ENCODE measurements around the gene PGC. TPM values are rescaled to one million over a fixed set of nuclear protein-coding genes. Genes with fewer than 3 reads are reported as not detected.

The PGC gene
- total RNA-seq, 4 donors from 2014 or later: not detected

- TF ChIP-seq, protein P1, sequence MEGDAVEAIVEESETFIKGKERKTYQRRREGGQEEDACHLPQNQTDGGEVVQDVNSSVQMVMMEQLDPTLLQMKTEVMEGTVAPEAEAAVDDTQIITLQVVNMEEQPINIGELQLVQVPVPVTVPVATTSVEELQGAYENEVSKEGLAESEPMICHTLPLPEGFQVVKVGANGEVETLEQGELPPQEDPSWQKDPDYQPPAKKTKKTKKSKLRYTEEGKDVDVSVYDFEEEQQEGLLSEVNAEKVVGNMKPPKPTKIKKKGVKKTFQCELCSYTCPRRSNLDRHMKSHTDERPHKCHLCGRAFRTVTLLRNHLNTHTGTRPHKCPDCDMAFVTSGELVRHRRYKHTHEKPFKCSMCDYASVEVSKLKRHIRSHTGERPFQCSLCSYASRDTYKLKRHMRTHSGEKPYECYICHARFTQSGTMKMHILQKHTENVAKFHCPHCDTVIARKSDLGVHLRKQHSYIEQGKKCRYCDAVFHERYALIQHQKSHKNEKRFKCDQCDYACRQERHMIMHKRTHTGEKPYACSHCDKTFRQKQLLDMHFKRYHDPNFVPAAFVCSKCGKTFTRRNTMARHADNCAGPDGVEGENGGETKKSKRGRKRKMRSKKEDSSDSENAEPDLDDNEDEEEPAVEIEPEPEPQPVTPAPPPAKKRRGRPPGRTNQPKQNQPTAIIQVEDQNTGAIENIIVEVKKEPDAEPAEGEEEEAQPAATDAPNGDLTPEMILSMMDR (IDR thresholded peaks at IDR 0.05; ENCODE audit: low read depth): no peak
Measured at GRCh38 chr6:41755895-41756294, 8.7 kb upstream of the PGC start.

GRCh38 chr6:41750374-41750773 lies 3.2 kb upstream of the PGC start:
- TF ChIP-seq, protein P1 (IDR thresholded peaks at IDR 0.05; ENCODE audit: low read depth): no peak

DNA sequence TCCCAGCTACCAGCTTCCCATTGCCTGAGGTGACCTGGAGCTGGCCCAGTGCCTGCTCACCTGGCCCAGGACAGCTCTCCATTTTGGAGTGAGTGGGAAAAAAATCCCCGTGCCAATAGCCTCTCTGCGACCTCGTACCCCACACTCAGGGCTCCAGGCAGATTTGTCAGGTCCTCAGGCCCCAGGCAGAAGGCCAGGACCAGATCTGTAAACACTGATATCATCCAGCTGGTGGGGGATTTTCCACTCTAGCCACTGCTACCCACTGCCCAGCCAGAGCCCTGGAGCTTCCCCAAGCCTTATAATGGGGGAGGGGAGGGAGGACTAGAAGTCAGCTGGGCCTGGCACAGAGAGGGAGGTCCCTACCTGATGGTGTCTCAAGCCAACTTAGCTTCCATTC lies 1.3 kb upstream of the PGC start:
- TF ChIP-seq, protein P1 (IDR thresholded peaks at IDR 0.05; ENCODE audit: low read depth): no peak

DNA sequence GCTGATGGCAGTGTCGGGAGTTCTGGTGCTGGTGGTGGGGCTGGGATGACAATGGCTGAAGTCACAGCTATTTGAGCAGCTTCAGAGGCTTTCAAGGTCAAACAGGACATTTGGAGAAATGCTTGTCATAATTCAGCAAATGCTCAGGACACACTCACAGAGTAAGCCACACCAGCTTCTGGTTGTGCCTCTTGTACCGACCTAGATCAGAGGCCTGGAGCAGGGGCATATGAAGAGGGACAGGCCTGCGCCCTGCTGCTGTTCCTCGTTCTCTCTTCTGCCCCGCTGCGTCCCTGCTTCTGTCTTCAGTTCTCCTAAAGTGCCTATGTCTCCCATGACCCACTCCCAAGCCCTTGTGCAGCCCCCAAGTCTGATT lies 893 bp upstream of the PGC start:
- TF ChIP-seq, protein P1 (IDR thresholded peaks at IDR 0.05; ENCODE audit: low read depth): no peak

GRCh38 chr6:41746107-41746506 lies 1.1 kb downstream of the PGC start:
- TF ChIP-seq, protein P1 (IDR thresholded peaks at IDR 0.05; ENCODE audit: low read depth): no peak

DNA sequence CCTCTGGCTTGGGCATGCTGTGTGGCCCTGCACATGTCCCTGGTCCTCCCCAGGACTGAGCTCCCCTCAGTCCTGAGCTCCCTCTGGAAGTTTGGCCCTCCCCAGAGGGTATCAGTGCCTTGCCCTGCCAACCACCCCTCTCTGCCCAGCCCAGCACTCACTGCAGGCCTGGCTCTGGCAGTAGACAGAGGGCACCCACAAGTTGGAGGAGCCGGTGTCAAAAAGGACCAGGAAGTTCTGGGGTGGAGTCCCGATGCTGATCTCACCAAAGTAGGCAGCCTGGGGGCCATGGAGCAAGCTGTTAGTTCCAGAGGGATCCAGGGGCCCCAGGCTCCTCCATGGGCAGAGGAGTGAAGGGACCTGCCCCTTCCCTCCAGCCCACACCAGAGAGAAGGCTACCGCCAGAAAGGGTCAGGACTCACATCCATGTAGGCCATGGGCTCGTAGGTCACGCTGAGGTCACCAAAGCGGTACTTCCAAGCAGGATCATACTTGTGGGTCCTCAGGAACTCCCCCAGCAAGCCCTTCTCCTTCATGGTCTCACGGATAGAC lies 2.9 kb downstream of the PGC start:
- TF ChIP-seq, protein P1 (IDR thresholded peaks at IDR 0.05; ENCODE audit: low read depth): no peak

DNA sequence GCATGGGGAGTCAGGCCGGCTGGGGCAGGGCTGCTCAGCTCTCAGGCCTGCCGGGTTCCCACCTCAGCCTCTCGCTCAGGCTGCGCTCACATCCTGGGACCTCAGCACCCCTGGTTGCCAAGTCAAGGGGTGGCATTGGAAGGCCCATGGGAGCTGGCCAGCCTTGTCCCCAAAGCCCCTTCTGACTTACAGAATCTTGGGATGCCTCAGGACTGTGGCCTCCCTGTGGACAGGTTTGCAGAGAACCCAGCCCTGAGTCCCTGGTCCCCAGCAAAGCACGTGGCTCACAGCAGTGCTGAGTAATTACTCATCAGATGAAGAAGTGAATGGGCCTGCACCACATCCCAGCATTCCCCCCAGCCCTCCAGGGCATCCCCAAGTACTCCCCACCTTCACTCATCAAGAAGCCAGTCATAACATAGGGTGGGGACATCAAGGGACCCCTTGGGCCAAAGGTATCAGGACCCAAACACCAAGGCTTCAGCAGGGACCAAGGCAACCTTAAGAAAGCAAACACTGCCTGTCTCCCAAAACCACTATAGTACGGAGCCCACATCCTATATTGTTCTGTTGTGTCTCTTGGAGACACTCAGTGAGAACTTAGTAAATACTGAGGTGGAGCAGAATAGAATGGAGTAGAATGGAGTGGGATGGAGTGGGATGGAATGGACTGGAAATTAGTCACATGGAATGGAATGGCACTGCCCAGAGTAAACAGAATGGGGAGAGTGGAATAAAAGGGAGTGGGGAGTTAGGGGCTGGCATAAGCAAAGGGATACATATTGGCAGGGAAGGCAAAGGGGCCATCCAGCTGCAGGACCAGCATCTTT lies 3.6 kb downstream of the PGC start:
- TF ChIP-seq, protein P1 (IDR thresholded peaks at IDR 0.05; ENCODE audit: low read depth): no peak
